Transverse colon (tissue), 4 donors: Measurements from ENCODE around the gene STK39.

Experiments
- CTCF ChIP-seq, 5 experiments: fragments of 200-600 bp in 3 of 5; fragments of 450-650 bp in 2 of 5; sonication (generic) in 3 of 5; IDR thresholded peaks; 1 replicate in 2 of 5; 2 replicates in 3 of 5; pipeline ENCODE4 v1.5.1; 2016 to 2017; ENCODE audit warnings: antibody characterized with exemption in 5 of 5, inconsistent platforms in 3 of 5, mild to moderate bottlenecking in 2 of 5, moderate library complexity in 1 of 5
- EP300 ChIP-seq: sonication (generic); formaldehyde crosslinking; IDR thresholded peaks from one replicate; pipeline ENCODE4 v1.6.1; 2017; ENCODE audit warnings: antibody characterized with exemption, low read depth
- POLR2A ChIP-seq: fragments of 450-650 bp; IDR thresholded peaks from one replicate; pipeline ENCODE4 v1.6.1; 2016; ENCODE audit warnings: antibody characterized with exemption, mild to moderate bottlenecking, moderate library complexity
- POLR2AphosphoS5 ChIP-seq, 3 donors: sonication (generic); formaldehyde crosslinking; IDR thresholded peaks; one replicate each; pipeline ENCODE4 v1.6.1; 2016; ENCODE audit warnings: antibody characterized with exemption in 3 of 3

GRCh38 chr2:168138374-168138773, 109.0 kb downstream of the STK39 start:
- TF ChIP-seq CTCF (IDR thresholded peaks at IDR 0.05) (no peak), POLR2A (no peak), POLR2AphosphoS5 (IDR thresholded peaks at IDR 0.05) (no peak), EP300 (no peak)
